ENCODE results near the gene SAMD4B. TPM values are rescaled to one million over a fixed set of nuclear protein-coding genes. Genes with fewer than 3 reads are reported as not detected.

Gene SAMD4B
- total RNA-seq, 1 experiment from 2014 or later: 135 TPM

DNA sequence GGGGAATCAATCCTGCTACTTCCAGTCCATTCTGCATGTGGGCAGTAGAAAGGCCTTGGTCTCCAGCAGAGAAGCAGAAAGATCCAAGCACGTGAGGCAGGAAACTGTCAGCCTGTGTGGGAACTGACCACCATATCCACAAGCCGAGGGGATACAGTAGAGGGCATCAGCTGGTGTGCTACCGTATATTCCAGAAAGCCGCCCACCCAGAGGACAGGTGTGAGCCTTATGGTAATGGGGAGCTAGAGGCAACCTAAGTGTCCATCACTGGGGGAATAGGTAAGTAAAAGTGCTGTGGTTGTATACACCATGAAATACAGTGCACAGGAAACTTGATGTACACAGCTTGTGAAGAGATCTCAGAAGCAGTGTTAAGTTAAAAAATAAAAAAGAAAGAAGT is 48.8 kb upstream of the SAMD4B start:
- Histone ChIP-seq H4K91ac (ENCODE audit: insufficient read length, low read depth, low read length) (no peak overlapping the region), H3K14ac (ENCODE audit: insufficient read depth, low read length) (no peak overlapping the region), H4K8ac (replicated peaks; ENCODE audit: insufficient read length, low read depth, low read length) (no peak overlapping the region), H3K23me2 (ENCODE audit: insufficient read length, low read depth, low read length, poor library complexity, severe bottlenecking) (no peaks in the 10 kb centered on the region), H3K79me1 (ENCODE audit: insufficient read depth, low read depth, low read length, poor library complexity, severe bottlenecking) (no peaks in the 10 kb centered on the region), H2BK15ac (ENCODE audit: low read depth, low read length) (no peak overlapping the region), H4K20me1 (ENCODE audit: control insufficient read depth, insufficient read depth, insufficient read length) (no peaks in the 10 kb centered on the region), H3K27ac (ENCODE audit: insufficient read length, low read depth, low read length) (no peak overlapping the region), H4K5ac (ENCODE audit: insufficient read length, low read depth, low read length) (no peak overlapping the region), H2AFZ (ENCODE audit: low read length) (no peak overlapping the region), H3K18ac (ENCODE audit: insufficient read length, low read depth, low read length) (no peak overlapping the region), H2BK5ac (ENCODE audit: insufficient read length, low read length) (no peak overlapping the region), H3K56ac (ENCODE audit: insufficient read length, low read depth, low read length) (no peak overlapping the region), H3K4ac (ENCODE audit: low read depth, low read length) (no peak overlapping the region), H2AK5ac (ENCODE audit: insufficient read length, low read length) (no peak overlapping the region), H3K9me3 (ENCODE audit: control insufficient read depth, low read depth, low read length) (no peaks in the 10 kb centered on the region), H3K79me2 (ENCODE audit: insufficient read depth, low read length) (no peaks in the 10 kb centered on the region), H3K4me1 (ENCODE audit: insufficient read depth, low read length) (no peaks in the 10 kb centered on the region), H3K27me3 (ENCODE audit: insufficient read depth, low read length) (no peaks in the 10 kb centered on the region; the same call in 1 of the 2 replicates), H2BK20ac (ENCODE audit: low read depth, low read length, poor library complexity, severe bottlenecking) (no peak overlapping the region), H2BK120ac (ENCODE audit: low read depth, low read length, poor library complexity, severe bottlenecking) (no peak overlapping the region), H3T11ph (ENCODE audit: low read length) (no peak overlapping the region), H3K4me2 (ENCODE audit: insufficient read depth, insufficient read length, low read length) (no peak overlapping the region), H2BK12ac (ENCODE audit: insufficient read length, low read depth, low read length) (no peak overlapping the region), H3K23ac (ENCODE audit: insufficient read length, low read depth, low read length) (no peak overlapping the region), H3K9ac (ENCODE audit: extremely low read depth, insufficient read length, low read length) (no peak overlapping the region)
- H3K27ac Mint-ChIP-seq: no peak overlapping the region
- no peak for DNase-seq
- H3K36me3 Mint-ChIP-seq (ENCODE audit: insufficient read depth in 1 of 3, low read depth in 3 of 3): no peaks in the 10 kb centered on the region
- H3K27me3 Mint-ChIP-seq (ENCODE audit: low read depth): peaks cover 65% of the 10 kb centered on the region
- H3K9me3 Mint-ChIP-seq: no peaks in the 10 kb centered on the region
- H3K4me3 Mint-ChIP-seq: no peak overlapping the region
- TF ChIP-seq, protein P1, sequence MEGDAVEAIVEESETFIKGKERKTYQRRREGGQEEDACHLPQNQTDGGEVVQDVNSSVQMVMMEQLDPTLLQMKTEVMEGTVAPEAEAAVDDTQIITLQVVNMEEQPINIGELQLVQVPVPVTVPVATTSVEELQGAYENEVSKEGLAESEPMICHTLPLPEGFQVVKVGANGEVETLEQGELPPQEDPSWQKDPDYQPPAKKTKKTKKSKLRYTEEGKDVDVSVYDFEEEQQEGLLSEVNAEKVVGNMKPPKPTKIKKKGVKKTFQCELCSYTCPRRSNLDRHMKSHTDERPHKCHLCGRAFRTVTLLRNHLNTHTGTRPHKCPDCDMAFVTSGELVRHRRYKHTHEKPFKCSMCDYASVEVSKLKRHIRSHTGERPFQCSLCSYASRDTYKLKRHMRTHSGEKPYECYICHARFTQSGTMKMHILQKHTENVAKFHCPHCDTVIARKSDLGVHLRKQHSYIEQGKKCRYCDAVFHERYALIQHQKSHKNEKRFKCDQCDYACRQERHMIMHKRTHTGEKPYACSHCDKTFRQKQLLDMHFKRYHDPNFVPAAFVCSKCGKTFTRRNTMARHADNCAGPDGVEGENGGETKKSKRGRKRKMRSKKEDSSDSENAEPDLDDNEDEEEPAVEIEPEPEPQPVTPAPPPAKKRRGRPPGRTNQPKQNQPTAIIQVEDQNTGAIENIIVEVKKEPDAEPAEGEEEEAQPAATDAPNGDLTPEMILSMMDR (conservative IDR thresholded peaks at IDR 0.05): no peak
- no CpG with 5 or more reads among the region's 4 CpGs for WGBS (ENCODE audit: extremely low coverage, insufficient read length, low lambda C conversion rate)
- H3K4me1 Mint-ChIP-seq: peaks cover 0 to 13% of the 10 kb centered on the region in 2 experiments; a peak in 2 of 4 replicates
